GM12874 (cell line): Measurements from ENCODE around the gene RYR2.

Experiments used
- TF ChIP-seq, protein P1 (sequence below): IDR thresholded peaks from 2 replicates; pipeline ENCODE4 v1.5.1; 2011; ENCODE audit warnings: low read depth, mild to moderate bottlenecking, control low read depth, low read length, moderate library complexity; ENCODE audit not compliant: insufficient read depth

Gene RYR2

DNA sequence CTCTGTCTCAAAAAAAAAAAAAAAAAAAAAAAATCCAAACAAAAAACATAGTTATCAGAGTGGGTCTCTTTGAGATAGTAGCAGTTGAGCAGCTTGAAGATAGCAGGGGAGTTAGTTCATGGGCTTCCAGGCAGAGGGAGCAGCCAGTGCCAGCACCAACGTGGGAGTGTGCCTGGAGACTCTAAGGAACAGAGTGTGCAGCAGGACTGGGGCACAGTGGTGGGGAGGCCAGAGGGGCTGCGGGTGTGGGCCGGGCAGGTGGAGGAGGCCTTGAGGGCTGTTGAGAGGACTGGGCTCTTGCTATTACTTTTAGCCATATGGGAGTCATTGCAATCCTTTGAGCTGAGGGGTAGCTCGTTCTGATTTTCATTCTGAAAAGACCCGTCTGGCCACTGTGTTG, 63.8 kb downstream of the RYR2 start:
- TF ChIP-seq, protein P1, sequence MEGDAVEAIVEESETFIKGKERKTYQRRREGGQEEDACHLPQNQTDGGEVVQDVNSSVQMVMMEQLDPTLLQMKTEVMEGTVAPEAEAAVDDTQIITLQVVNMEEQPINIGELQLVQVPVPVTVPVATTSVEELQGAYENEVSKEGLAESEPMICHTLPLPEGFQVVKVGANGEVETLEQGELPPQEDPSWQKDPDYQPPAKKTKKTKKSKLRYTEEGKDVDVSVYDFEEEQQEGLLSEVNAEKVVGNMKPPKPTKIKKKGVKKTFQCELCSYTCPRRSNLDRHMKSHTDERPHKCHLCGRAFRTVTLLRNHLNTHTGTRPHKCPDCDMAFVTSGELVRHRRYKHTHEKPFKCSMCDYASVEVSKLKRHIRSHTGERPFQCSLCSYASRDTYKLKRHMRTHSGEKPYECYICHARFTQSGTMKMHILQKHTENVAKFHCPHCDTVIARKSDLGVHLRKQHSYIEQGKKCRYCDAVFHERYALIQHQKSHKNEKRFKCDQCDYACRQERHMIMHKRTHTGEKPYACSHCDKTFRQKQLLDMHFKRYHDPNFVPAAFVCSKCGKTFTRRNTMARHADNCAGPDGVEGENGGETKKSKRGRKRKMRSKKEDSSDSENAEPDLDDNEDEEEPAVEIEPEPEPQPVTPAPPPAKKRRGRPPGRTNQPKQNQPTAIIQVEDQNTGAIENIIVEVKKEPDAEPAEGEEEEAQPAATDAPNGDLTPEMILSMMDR = no peak

GRCh38 chr1:237108297-237109040, 66.5 kb downstream of the RYR2 start:
- TF ChIP-seq, protein P1 = no peak

GRCh38 chr1:237111807-237112206, 69.8 kb downstream of the RYR2 start:
- TF ChIP-seq, protein P1 = no peak

GRCh38 chr1:237112663-237113062, 70.7 kb downstream of the RYR2 start:
- TF ChIP-seq, protein P1 = no peak

DNA sequence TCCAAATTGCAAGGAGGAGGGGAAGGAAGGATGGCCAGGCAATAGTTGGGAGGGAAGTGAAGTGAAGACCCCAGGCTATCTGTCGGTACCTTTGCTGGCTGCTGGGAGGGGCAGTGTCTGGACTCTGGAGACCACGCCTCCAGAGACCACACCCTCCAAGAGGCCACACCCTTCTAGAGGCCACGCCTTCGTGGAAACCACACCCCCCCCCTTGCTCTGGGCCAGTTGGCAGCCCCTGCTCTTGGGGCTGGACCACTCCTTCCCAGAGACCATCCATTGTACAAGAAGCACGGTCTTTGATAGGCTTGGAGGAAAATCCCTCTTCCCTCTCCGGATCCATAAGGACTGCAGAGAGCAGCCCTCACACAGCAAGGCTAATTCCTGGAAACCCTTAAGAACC, 73.1 kb downstream of the RYR2 start:
- TF ChIP-seq, protein P1 = no peak

DNA sequence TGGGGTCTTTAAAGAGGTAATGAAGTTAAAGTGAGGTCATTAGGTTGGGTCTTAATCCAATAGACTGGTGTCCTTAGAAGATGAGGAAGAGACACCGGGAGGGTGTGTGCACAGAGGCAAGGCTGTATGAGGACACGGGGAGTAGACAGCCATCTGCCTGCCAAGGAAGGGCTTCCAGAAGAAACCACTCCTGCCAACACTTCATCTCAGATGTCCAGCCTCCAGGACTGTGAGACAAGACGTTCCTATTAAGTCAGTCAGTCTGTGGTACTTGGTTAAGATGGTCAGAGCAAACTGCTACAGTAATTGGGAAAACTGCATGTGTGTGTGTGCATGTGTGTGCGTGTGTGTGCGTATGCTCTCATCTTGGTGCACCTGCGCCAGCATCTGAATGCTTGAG, 77.1 kb downstream of the RYR2 start:
- TF ChIP-seq, protein P1 = no peak

DNA sequence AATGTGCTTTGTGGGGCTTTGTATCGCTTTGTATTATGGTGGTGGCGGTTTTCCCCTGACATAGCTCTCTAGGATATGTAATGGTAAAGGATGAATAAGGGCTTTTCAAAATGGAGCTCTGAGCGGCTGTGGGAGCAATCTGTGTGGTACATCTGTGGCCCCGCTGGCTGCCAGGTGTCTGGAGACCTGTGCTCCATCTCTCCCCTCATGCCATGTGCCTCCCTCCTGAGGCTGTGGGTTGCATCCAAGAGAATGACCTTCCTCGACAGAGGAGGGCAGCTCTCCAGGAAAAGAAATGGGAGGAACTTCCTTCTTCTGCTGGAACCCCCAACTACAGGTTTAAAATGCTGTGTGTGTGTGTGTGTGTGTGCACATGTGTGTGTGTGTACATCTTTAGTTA, 78.7 kb downstream of the RYR2 start:
- TF ChIP-seq, protein P1 = no peak
